GM23338 (cell line): ENCODE measurements around the gene PDE4D.

Source experiments
- CREB1 ChIP-seq: fragments of 250-450 bp; sonication (Bioruptor Pico); IDR thresholded peaks from 2 replicates; pipeline ENCODE4 v1.5.0; 2020; ENCODE audit warnings: low read depth, mild to moderate bottlenecking, moderate library complexity
- CTCF ChIP-seq, 2 experiments: fragments of 200-600 bp in 1 of 2; sonication (generic) in 1 of 2; conservative IDR thresholded peaks; 2 replicates each; pipeline versions ENCODE4 v1.5.1 to v1.6.1; 2016 to 2017; ENCODE audit warnings: antibody characterized with exemption in 2 of 2, low read depth in 2 of 2, mild to moderate bottlenecking in 2 of 2, moderate library complexity in 1 of 2
- EZH2 ChIP-seq: fragments of 200-600 bp; sonication (generic); IDR thresholded peaks from one replicate; pipeline ENCODE4 v1.8.0; 2017; ENCODE audit warnings: antibody characterized with exemption, mild to moderate bottlenecking, low read depth; ENCODE audit not compliant: unreplicated experiment
- EZH2phosphoT487 ChIP-seq: fragments of 200-600 bp; sonication (generic); IDR thresholded peaks from one replicate; pipeline ENCODE4 v1.8.1; 2018; ENCODE audit warnings: antibody characterized with exemption; ENCODE audit not compliant: unreplicated experiment
- JUNB ChIP-seq: IDR thresholded peaks from one replicate; pipeline ENCODE4 v1.6.1; 2016; ENCODE audit warnings: antibody characterized with exemption; ENCODE audit not compliant: unreplicated experiment
- POLR2AphosphoS5 ChIP-seq: IDR thresholded peaks from 2 replicates; pipeline ENCODE4 v1.6.1; 2016; ENCODE audit warnings: antibody characterized with exemption, low read depth
- REST ChIP-seq: IDR thresholded peaks from one replicate; pipeline ENCODE4 v1.6.1; 2018; ENCODE audit warnings: antibody characterized with exemption; ENCODE audit not compliant: unreplicated experiment

GRCh38 chr5:59745415-59745863, 148.1 kb downstream of the PDE4D start:
- TF ChIP-seq POLR2AphosphoS5 (no peak), EZH2 (no peak), CTCF (conservative IDR thresholded peaks at IDR 0.05; ENCODE audit: low read depth in 2 of 2) (no peak), REST (no peak), EZH2phosphoT487 (no peak), JUNB (no peak), CREB1 (CRISPR knock-in tag) (no peak)
